Measurements from ENCODE around the gene KDM2A.
"Not testable (repeated sequence)": the region's sequence is repeated elsewhere in the genome, so short reads cannot be mapped to it uniquely, and the experiment has no call there.

The KDM2A gene

GRCh38 chr11:67167719-67168118 is 48.7 kb downstream of the KDM2A start:
- TF ChIP-seq SPI1 (IDR thresholded peaks at IDR 0.05; ENCODE audit: borderline replicate concordance, low read depth) (no peak), POLR2AphosphoS5 (IDR thresholded peaks at IDR 0.05; ENCODE audit: low read depth) (no peak), GABPA (IDR thresholded peaks at IDR 0.05; ENCODE audit: low read depth) (no peak)
- TF ChIP-seq, protein P1, sequence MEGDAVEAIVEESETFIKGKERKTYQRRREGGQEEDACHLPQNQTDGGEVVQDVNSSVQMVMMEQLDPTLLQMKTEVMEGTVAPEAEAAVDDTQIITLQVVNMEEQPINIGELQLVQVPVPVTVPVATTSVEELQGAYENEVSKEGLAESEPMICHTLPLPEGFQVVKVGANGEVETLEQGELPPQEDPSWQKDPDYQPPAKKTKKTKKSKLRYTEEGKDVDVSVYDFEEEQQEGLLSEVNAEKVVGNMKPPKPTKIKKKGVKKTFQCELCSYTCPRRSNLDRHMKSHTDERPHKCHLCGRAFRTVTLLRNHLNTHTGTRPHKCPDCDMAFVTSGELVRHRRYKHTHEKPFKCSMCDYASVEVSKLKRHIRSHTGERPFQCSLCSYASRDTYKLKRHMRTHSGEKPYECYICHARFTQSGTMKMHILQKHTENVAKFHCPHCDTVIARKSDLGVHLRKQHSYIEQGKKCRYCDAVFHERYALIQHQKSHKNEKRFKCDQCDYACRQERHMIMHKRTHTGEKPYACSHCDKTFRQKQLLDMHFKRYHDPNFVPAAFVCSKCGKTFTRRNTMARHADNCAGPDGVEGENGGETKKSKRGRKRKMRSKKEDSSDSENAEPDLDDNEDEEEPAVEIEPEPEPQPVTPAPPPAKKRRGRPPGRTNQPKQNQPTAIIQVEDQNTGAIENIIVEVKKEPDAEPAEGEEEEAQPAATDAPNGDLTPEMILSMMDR (IDR thresholded peaks at IDR 0.05; ENCODE audit: insufficient read depth, low read length), result no peak
- TF ChIP-seq, protein P2, sequence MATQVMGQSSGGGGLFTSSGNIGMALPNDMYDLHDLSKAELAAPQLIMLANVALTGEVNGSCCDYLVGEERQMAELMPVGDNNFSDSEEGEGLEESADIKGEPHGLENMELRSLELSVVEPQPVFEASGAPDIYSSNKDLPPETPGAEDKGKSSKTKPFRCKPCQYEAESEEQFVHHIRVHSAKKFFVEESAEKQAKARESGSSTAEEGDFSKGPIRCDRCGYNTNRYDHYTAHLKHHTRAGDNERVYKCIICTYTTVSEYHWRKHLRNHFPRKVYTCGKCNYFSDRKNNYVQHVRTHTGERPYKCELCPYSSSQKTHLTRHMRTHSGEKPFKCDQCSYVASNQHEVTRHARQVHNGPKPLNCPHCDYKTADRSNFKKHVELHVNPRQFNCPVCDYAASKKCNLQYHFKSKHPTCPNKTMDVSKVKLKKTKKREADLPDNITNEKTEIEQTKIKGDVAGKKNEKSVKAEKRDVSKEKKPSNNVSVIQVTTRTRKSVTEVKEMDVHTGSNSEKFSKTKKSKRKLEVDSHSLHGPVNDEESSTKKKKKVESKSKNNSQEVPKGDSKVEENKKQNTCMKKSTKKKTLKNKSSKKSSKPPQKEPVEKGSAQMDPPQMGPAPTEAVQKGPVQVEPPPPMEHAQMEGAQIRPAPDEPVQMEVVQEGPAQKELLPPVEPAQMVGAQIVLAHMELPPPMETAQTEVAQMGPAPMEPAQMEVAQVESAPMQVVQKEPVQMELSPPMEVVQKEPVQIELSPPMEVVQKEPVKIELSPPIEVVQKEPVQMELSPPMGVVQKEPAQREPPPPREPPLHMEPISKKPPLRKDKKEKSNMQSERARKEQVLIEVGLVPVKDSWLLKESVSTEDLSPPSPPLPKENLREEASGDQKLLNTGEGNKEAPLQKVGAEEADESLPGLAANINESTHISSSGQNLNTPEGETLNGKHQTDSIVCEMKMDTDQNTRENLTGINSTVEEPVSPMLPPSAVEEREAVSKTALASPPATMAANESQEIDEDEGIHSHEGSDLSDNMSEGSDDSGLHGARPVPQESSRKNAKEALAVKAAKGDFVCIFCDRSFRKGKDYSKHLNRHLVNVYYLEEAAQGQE (IDR thresholded peaks at IDR 0.05; ENCODE audit: insufficient replicate concordance, low read depth), result no peak
- DNase-seq (ENCODE audit: low read depth in 1 of 2, low spot score in 1 of 2), result no peak
- H3K4me3 ChIP-seq (replicated peaks; ENCODE audit: insufficient read depth, low read length), result no peak overlapping the region
- no peak overlapping the region for H3K27ac ChIP-seq (replicated peaks)
- H3K27me3 ChIP-seq (ENCODE audit: insufficient read depth, poor library complexity, severe bottlenecking), result no peaks in the 10 kb centered on the region

DNA sequence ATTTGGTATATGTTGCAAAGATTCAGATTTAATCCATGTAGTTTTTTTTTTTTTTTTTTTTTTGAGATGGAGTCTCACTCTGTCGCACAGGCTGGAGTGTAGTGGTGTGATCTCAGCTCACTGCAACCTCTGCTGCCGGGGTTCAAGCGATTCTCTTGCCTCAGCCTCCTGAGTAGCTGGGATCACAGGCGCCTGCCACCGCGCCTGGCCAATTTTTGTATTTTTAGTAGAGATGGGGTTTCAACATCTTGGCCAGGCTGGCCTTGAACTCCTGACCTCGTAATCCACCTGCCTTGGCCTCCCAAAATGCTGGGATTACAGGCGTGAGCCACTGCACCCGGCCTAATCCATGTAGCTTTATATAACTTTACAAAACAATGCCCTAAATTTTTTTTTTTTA is 49.8 kb downstream of the KDM2A start:
- not testable (repeated sequence) for H3K27ac ChIP-seq (replicated peaks); H3K27me3 ChIP-seq (ENCODE audit: insufficient read depth, poor library complexity, severe bottlenecking); H3K4me3 ChIP-seq (replicated peaks; ENCODE audit: insufficient read depth, low read length); DNase-seq (ENCODE audit: low read depth in 1 of 2, low spot score in 1 of 2)

- H3K27ac ChIP-seq (replicated peaks), result no peak overlapping the region
- DNase-seq (ENCODE audit: low read depth in 1 of 2, low spot score in 1 of 2), result no peak
- no peaks in the 10 kb centered on the region for H3K27me3 ChIP-seq (ENCODE audit: insufficient read depth, poor library complexity, severe bottlenecking)
- H3K4me3 ChIP-seq (replicated peaks; ENCODE audit: insufficient read depth, low read length), result no peak overlapping the region
- TF ChIP-seq GABPA (IDR thresholded peaks at IDR 0.05; ENCODE audit: low read depth) (no peak), SPI1 (IDR thresholded peaks at IDR 0.05; ENCODE audit: borderline replicate concordance, low read depth) (no peak)
- TF ChIP-seq, protein P2 (IDR thresholded peaks at IDR 0.05; ENCODE audit: insufficient replicate concordance, low read depth), result no peak
- TF ChIP-seq, protein P1 (IDR thresholded peaks at IDR 0.05; ENCODE audit: insufficient read depth, low read length), result no peak
Observed at GRCh38 chr11:67174311-67174710, 55.2 kb downstream of the KDM2A start.

DNA sequence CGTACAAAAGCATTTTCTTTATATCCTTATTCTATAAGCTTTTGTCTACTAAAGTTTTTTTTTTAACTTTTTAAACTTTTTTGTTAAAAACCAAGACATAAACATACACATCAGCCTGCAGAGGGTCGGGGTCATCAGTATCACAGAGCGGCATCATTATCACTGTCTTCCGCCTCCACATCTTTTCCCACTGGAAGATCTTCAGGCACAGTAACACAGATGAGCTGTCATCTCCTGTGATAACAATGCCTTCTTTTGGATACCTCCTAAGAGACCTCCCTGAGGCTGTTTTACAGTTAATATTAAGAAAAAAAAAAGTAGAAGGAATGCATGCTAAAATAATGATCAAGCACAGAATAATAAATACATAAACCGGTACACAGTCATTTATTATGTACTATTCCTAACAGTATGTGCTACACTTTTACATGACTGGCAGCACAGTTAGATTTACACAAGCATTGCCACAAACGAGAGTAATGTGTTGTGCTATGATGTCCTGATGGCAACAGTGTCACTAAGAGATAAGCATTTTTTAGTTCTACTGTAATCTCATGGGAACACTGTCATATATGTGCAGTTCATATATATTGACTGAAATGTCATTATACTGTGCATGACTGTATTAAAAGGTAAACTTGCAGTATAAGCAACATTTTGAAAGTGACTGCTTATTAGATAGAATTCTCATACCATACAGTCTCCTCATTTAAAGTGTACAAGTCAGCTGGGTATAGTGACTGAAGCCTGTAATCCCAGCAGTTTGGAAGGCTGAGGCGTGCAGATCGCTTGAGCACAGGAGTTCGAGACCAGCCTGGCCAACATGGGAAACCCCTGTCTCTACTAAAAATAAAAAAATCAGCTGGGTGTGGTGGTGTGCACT is 58.6 kb downstream of the KDM2A start:
- no peaks in the 10 kb centered on the region for H3K27me3 ChIP-seq (ENCODE audit: insufficient read depth, poor library complexity, severe bottlenecking)
- TF ChIP-seq POLR2AphosphoS5 (IDR thresholded peaks at IDR 0.05; ENCODE audit: low read depth) (no peak), SPI1 (IDR thresholded peaks at IDR 0.05; ENCODE audit: borderline replicate concordance, low read depth) (no peak), GABPA (IDR thresholded peaks at IDR 0.05; ENCODE audit: low read depth) (no peak)
- TF ChIP-seq, protein P2 (IDR thresholded peaks at IDR 0.05; ENCODE audit: insufficient replicate concordance, low read depth), result no peak
- TF ChIP-seq, protein P1 (IDR thresholded peaks at IDR 0.05; ENCODE audit: insufficient read depth, low read length), result no peak
- no peak overlapping the region for H3K27ac ChIP-seq (replicated peaks)
- H3K4me3 ChIP-seq (replicated peaks; ENCODE audit: insufficient read depth, low read length), result no peak overlapping the region
- no peak for DNase-seq (ENCODE audit: low read depth in 1 of 2, low spot score in 1 of 2)

Measured in HL-60 (cell line).